HepG2 (cell line): Measurements from ENCODE around the gene OPN3. TPM values are rescaled to one million over a fixed set of nuclear protein-coding genes. Genes with fewer than 3 reads are reported as not detected.
A peak's percentile ranks its signal among the peaks of the same experiment; 100 is the strongest.

Experiments used
- LCORL ChIP-seq, 2 experiments: fragments of 450-650 bp in 1 of 2; sonication (generic) in 1 of 2; formaldehyde crosslinking in 1 of 2; IDR thresholded peaks; 2 replicates each; pipeline versions ENCODE4 v1.5.0 to v1.6.1; 2017 to 2020; ENCODE audit warnings: antibody characterized with exemption in 1 of 2, missing genetic modification reagents in 1 of 2
- MTA1 ChIP-seq: sonication (generic); formaldehyde crosslinking; IDR thresholded peaks from 2 replicates; pipeline ENCODE4 v1.4.0; 2020; ENCODE audit warnings: missing genetic modification reagents, mild to moderate bottlenecking, borderline replicate concordance
- TBX3 ChIP-seq: fragments of 450-650 bp; IDR thresholded peaks from 2 replicates; pipeline ENCODE4 v1.6.1; 2017; ENCODE audit warnings: antibody characterized with exemption, mild to moderate bottlenecking, inconsistent platforms, borderline replicate concordance
- ZMAT3 ChIP-seq: sonication (generic); formaldehyde crosslinking; conservative IDR thresholded peaks from 2 replicates; pipeline ENCODE4 v1.7.0; 2021; ENCODE audit warnings: missing genetic modification reagents
- ZNF224 ChIP-seq: sonication (generic); formaldehyde crosslinking; IDR thresholded peaks from 2 replicates; pipeline ENCODE4 v1.5.0; 2020; ENCODE audit warnings: mild to moderate bottlenecking, missing genetic modification reagents
- ZNF589 ChIP-seq: sonication (generic); formaldehyde crosslinking; conservative IDR thresholded peaks from 2 replicates; pipeline ENCODE4 v1.8.0; 2022; ENCODE audit warnings: mild to moderate bottlenecking, moderate library complexity, missing genetic modification reagents
- polyA plus RNA-seq, 8 experiments: library from polyadenylated mRNA; depleted of rRNA in 3 of 8; stranded (reverse) in 7 of 8; unstranded in 1 of 8; fragments of >200 nt; fragmentation: Illumina TruSeq in 4 of 8; extraction: Trizol in 4 of 8; gene quantifications; 2 replicates each; pipeline versions ENCODE4 v1.2.1 to v1.2.3, GENCODE V29; 2011 to 2016; ENCODE audit warnings: low read depth in 4 of 8, missing spikeins in 1 of 8, mixed read lengths in 1 of 8; ENCODE audit not compliant: insufficient read depth in 1 of 8
- total RNA-seq, 5 experiments: library from RNA; depleted of rRNA; stranded (reverse); fragments of >200 nt; fragmentation: Illumina TruSeq; extraction: Trizol; gene quantifications; 2 replicates each; pipeline ENCODE4 v1.2.3, GENCODE V29; 2016; ENCODE audit warnings: low read depth in 1 of 5
- TF ChIP-seq, protein P1 (sequence below): sonication (generic); formaldehyde crosslinking; IDR thresholded peaks from 2 replicates; pipeline ENCODE4 v1.8.0; 2022; ENCODE audit warnings: low read depth, missing genetic modification reagents
- TF ChIP-seq, protein P2 (sequence below): sonication (generic); formaldehyde crosslinking; IDR thresholded peaks from 2 replicates; pipeline ENCODE4 v1.4.0; 2020; ENCODE audit warnings: low read depth, missing genetic modification reagents
- TF ChIP-seq, protein P3 (sequence below): sonication (generic); formaldehyde crosslinking; IDR thresholded peaks from 2 replicates; pipeline ENCODE4 v1.8.0; 2022; ENCODE audit warnings: mild to moderate bottlenecking, missing genetic modification reagents; ENCODE audit not compliant: insufficient replicate concordance
- TF ChIP-seq, protein P4 (sequence below): sonication (generic); formaldehyde crosslinking; IDR thresholded peaks from 2 replicates; pipeline ENCODE4 v1.9.0; 2021; ENCODE audit warnings: missing genetic modification reagents, borderline replicate concordance

The OPN3 gene
- total and polyA plus RNA-seq, 2 of the 13 experiments (the other 11 are each of a cell fraction or from before 2014, with no cell fraction given) = 17.4 to 23.0 TPM

DNA sequence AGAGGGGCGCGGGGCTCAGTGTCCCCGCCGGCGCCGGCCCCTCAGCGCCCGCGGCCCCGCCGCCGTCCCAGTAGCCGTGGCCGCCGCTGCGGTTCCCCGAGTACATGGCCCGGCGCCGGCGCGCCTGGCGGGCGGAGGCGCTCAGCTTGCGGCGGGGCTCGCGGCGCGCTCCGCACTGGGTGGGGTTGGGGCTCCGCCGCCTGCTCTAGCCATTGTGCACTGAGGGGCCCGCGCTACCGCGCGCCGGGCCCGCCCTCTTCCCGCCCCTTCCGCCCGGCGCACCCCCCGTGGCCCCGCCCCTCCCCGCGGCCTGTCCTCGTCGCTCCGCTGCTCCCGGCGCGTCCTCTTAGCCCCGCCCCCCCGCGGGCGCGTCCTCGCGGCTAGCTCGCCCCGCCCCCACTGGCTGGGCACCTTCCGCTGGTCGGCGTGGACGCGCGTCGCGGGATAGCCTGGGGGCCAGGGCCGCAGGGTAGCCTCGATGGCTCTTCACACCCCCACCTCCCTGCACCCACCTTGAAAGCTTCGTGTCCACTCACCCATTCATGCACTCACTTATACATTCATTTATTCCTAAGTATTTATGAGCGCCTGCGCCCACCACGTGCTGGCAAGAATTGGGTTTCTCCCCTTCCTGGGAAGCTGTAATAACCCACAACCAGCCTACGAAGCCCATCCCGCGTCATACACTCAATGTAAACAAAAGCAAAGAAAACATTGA lies at the start of gene OPN3, which contains the start of gene CHML (continued):
- TF ChIP-seq, protein P1, sequence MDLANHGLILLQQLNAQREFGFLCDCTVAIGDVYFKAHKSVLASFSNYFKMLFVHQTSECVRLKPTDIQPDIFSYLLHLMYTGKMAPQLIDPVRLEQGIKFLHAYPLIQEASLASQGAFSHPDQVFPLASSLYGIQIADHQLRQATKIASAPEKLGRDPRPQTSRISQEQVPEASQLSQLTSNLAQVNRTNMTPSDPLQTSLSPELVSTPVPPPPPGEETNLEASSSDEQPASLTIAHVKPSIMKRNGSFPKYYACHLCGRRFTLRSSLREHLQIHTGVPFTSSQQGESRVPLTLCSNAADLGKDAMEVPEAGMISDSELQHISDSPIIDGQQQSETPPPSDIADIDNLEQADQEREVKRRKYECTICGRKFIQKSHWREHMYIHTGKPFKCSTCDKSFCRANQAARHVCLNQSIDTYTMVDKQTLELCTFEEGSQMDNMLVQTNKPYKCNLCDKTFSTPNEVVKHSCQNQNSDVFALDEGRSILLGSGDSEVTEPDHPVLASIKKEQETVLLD (CRISPR knock-in tag) = no peak
- TF ChIP-seq, protein P2, sequence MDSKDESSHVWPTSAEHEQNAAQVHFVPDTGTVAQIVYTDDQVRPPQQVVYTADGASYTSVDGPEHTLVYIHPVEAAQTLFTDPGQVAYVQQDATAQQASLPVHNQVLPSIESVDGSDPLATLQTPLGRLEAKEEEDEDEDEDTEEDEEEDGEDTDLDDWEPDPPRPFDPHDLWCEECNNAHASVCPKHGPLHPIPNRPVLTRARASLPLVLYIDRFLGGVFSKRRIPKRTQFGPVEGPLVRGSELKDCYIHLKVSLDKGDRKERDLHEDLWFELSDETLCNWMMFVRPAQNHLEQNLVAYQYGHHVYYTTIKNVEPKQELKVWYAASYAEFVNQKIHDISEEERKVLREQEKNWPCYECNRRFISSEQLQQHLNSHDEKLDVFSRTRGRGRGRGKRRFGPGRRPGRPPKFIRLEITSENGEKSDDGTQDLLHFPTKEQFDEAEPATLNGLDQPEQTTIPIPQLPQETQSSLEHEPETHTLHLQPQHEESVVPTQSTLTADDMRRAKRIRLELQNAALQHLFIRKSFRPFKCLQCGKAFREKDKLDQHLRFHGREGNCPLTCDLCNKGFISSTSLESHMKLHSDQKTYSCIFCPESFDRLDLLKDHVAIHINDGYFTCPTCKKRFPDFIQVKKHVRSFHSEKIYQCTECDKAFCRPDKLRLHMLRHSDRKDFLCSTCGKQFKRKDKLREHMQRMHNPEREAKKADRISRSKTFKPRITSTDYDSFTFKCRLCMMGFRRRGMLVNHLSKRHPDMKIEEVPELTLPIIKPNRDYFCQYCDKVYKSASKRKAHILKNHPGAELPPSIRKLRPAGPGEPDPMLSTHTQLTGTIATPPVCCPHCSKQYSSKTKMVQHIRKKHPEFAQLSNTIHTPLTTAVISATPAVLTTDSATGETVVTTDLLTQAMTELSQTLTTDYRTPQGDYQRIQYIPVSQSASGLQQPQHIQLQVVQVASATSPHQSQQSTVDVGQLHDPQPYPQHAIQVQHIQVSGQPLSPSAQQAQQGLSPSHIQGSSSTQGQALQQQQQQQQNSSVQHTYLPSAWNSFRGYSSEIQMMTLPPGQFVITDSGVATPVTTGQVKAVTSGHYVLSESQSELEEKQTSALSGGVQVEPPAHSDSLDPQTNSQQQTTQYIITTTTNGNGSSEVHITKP (CRISPR knock-in tag) = peak; percentile 42; the same call in 1 of the 2 replicates
- no peak for TF ChIP-seq ZMAT3 (CRISPR knock-in tag)
- no peak for TF ChIP-seq ZNF224 (CRISPR knock-in tag)
- no peak for TF ChIP-seq LCORL (IDR thresholded peaks at IDR 0.05)
- 0 out of 2 replicates have a peak, but pooled peaks have one; percentile 7 for TF ChIP-seq LCORL (CRISPR knock-in tag; IDR thresholded peaks at IDR 0.05)
- no peak for TF ChIP-seq MTA1 (CRISPR knock-in tag)
- no peak for TF ChIP-seq ZNF589
- TF ChIP-seq TBX3 = no peak
- TF ChIP-seq, protein P3, sequence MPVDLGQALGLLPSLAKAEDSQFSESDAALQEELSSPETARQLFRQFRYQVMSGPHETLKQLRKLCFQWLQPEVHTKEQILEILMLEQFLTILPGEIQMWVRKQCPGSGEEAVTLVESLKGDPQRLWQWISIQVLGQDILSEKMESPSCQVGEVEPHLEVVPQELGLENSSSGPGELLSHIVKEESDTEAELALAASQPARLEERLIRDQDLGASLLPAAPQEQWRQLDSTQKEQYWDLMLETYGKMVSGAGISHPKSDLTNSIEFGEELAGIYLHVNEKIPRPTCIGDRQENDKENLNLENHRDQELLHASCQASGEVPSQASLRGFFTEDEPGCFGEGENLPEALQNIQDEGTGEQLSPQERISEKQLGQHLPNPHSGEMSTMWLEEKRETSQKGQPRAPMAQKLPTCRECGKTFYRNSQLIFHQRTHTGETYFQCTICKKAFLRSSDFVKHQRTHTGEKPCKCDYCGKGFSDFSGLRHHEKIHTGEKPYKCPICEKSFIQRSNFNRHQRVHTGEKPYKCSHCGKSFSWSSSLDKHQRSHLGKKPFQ (CRISPR knock-in tag) = no peak
- TF ChIP-seq, protein P4, sequence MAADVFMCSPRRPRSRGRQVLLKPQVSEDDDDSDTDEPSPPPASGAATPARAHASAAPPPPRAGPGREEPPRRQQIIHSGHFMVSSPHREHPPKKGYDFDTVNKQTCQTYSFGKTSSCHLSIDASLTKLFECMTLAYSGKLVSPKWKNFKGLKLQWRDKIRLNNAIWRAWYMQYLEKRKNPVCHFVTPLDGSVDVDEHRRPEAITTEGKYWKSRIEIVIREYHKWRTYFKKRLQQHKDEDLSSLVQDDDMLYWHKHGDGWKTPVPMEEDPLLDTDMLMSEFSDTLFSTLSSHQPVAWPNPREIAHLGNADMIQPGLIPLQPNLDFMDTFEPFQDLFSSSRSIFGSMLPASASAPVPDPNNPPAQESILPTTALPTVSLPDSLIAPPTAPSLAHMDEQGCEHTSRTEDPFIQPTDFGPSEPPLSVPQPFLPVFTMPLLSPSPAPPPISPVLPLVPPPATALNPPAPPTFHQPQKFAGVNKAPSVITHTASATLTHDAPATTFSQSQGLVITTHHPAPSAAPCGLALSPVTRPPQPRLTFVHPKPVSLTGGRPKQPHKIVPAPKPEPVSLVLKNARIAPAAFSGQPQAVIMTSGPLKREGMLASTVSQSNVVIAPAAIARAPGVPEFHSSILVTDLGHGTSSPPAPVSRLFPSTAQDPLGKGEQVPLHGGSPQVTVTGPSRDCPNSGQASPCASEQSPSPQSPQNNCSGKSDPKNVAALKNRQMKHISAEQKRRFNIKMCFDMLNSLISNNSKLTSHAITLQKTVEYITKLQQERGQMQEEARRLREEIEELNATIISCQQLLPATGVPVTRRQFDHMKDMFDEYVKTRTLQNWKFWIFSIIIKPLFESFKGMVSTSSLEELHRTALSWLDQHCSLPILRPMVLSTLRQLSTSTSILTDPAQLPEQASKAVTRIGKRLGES = no peak
